IPS-18a (cell line): ENCODE measurements around the gene CHORDC1.

Source experiments
- H3K27ac ChIP-seq: one replicate; pipeline ENCODE4 v1.5.1; 2013; ENCODE audit warnings: low read length
- H3K27me3 ChIP-seq: one replicate; pipeline ENCODE4 v1.6.1; 2013; ENCODE audit warnings: mild to moderate bottlenecking, low read length; ENCODE audit not compliant: control insufficient read depth, insufficient read depth
- H3K36me3 ChIP-seq: one replicate; pipeline ENCODE4 v1.6.1; 2013; ENCODE audit warnings: low read depth, low read length; ENCODE audit not compliant: control insufficient read depth
- H3K4me1 ChIP-seq: one replicate; pipeline ENCODE4 v1.6.1; 2013; ENCODE audit warnings: low read depth, low read length; ENCODE audit not compliant: control insufficient read depth
- H3K4me3 ChIP-seq: one replicate; pipeline ENCODE4 v1.5.1; 2013; ENCODE audit warnings: low read length
- H3K9ac ChIP-seq: one replicate; pipeline ENCODE4 v1.6.1; 2013; ENCODE audit warnings: mild to moderate bottlenecking, low read length, moderate library complexity
- H3K9me3 ChIP-seq: one replicate; pipeline ENCODE4 v1.6.1; 2013; ENCODE audit warnings: low read depth, low read length; ENCODE audit not compliant: control insufficient read depth

Gene CHORDC1

DNA sequence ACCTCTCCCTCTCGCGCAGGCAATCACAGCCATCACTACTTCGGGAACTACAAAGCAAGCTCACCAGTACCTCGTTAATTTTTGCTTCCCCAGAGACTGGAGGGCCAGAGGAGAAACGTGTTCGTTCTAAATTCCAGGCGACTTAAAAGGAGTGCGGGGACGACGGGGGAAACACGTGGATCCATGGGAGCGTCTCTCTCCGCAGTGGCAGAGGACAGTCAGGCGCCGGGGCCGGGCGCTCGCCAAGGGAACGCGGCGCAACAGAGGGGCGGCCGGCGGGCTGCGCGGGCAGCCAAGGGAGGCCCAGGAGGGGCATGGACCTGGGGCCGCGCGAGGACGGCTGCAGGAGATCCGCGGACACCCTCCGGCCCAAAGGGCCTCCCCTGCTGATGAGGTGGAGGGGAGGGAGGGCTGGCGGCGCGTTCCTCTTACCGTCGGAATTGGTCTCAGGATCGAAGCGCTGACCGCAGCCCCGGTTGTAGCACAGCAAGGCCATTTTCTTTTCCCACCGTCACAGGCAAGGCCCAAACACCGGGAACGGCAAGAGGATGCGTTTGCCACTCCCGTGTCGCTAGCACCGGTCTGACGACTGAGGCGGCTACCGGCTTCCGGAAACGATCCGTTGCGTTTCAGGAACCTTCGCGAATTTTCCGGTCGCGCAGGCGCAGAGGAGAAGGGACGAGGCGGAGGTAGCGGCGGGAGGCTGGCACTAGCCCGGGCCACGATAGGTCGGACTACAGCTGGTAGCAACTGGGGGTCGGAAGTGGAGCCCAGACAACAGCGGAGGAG is at the start of gene CHORDC1:
TSS of gene CHORDC1 (minus strand) at position 591 of the 789 bp plus-strand sequence. CDS start at position 496, 95 bp downstream.
- peaks cover 17% of the 10 kb centered on the region for H3K4me1 ChIP-seq
- H3K27ac ChIP-seq, result peak within 1 kb of the TSS; percentile 65
- H3K9ac ChIP-seq, result peak within 1 kb of the TSS; percentile 90
- no peaks in the 10 kb centered on the region for H3K27me3 ChIP-seq
- no peaks in the 10 kb centered on the region for H3K36me3 ChIP-seq
- H3K9me3 ChIP-seq, result no peaks in the 10 kb centered on the region
- H3K4me3 ChIP-seq, result peak within 1 kb of the TSS; percentile 95

DNA sequence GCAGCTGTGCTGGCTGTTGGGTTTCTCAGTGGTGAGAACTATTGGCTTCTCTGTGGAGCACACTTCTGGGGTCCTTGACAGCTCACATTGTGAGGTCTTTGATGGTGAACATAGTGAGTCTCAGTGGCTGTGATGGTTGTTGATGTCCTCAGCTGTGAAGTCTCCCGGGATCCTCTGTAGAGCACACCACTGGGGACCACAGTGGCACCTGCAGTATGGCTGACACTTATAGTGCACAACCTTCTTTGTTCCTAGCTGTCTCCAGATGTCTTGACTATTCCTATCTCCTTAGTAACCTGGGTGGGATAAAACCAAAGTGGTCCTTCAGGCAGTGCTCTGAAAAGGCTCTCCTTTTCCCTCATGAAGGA is 34.3 kb upstream of the CHORDC1 start:
- Histone ChIP-seq H3K9ac (no peak overlapping the region), H3K9me3 (no peaks in the 10 kb centered on the region), H3K27me3 (no peaks in the 10 kb centered on the region)

DNA sequence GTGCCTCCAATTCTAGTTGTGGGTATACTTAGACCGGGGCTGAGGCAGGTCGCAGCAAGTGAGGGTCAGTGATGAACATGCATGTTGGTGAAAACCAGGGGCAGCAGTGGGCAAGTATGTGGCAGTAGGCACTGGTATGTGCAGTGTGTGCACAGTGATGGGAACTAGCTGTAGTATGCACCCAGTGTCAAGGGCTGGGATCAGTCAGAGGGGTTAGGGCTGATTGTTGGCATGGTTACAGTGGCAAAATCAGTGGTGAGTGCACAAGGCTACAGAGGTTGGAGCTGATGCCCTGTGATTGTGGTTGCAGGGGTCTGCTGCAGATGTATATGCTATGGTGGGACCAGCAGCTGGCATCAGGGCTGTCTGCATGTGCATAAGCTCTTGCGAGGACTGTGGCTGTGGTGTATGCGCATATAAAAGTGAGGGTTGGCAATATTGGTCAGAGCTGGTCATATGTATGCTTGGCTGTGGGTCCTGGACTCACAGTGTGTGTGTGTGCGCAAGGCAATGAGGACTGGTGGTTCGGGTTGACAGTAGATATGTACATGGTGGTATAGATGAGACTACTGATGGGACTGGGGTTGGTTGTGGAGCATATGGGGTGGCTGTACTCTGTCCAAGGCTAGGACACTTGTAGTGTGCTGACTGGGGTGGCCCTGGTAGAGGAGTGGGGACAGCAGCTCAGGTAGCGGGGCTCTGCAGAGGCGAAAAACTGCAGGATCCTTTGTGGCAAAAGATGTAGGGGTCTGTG is 33.7 kb upstream of the CHORDC1 start:
- H3K27ac ChIP-seq, result no peak overlapping the region
- H3K9ac ChIP-seq, result no peak overlapping the region
- no peaks in the 10 kb centered on the region for H3K9me3 ChIP-seq
- no peaks in the 10 kb centered on the region for H3K27me3 ChIP-seq
- H3K4me1 ChIP-seq, result no peaks in the 10 kb centered on the region
- H3K4me3 ChIP-seq, result no peak overlapping the region
- H3K36me3 ChIP-seq, result no peaks in the 10 kb centered on the region

More for the DNA sequence above, 34.3 kb upstream of the CHORDC1 start:
- H3K27ac ChIP-seq, result no peak overlapping the region
- no peaks in the 10 kb centered on the region for H3K4me1 ChIP-seq
- no peaks in the 10 kb centered on the region for H3K36me3 ChIP-seq
- no peak overlapping the region for H3K4me3 ChIP-seq

DNA sequence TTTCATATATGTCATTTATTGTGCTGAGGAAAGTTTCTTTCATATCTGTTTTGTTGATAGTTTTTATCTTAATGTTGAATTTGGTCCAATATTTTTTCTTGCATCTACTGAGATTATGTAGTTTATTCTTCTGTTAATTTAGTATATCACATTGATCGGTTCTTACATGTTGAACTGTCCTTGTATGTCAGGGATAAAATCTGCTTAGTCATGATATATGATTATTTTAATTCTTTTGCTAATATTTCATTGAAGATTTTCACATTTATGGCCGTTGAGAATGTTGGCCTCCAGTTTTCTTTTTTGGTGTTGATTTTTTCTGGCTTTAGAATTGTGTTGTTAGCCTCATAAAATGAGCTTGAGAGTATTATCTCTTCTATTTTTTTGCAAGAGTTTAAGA is 31.2 kb upstream of the CHORDC1 start:
- Histone ChIP-seq H3K27me3 (no peaks in the 10 kb centered on the region), H3K4me3 (no peak overlapping the region), H3K27ac (no peak overlapping the region), H3K9me3 (no peaks in the 10 kb centered on the region), H3K9ac (no peak overlapping the region), H3K36me3 (no peaks in the 10 kb centered on the region), H3K4me1 (no peaks in the 10 kb centered on the region)

DNA sequence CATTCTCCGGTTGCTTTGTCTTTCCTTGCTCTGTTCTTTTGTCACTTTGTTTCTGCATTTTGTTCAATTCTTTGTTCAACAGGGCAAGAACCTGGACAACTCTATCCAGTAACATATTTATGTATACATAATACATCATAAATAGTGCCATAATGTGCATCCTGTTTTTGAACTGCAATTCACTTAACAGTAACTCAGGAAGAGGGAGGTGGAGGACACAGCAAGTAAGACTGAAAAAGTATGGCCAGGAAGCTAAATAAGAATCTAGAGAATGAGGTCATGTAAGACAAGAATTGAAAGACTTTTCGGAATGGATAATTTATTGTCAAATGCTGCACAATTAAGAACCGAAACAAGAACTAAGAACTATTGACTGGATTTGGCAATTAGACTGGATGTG is 29.2 kb upstream of the CHORDC1 start:
- H3K36me3 ChIP-seq, result no peaks in the 10 kb centered on the region
- no peak overlapping the region for H3K9ac ChIP-seq
- H3K4me3 ChIP-seq, result no peak overlapping the region
- no peak overlapping the region for H3K27ac ChIP-seq
- H3K27me3 ChIP-seq, result no peaks in the 10 kb centered on the region
- no peaks in the 10 kb centered on the region for H3K4me1 ChIP-seq
- no peaks in the 10 kb centered on the region for H3K9me3 ChIP-seq

DNA sequence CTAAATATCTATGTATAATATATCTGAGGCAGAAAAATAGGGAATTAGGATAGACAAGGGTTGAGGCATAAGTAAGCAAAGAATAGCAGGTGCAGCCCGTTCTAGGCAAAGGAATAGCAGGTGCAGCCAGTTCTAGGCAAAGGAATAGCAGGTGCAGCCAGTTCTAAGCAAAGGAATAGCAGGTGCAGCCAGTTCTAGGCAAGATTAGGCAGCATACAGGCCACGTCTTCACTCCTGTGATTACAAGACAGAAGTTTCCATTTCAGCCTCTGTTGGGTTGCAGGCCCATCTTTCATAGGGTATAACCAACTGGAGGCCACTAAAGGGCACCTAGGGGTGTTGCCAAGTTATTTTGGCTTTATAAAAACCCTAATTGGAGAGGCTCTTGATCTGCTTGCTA is 28.8 kb upstream of the CHORDC1 start:
- no peaks in the 10 kb centered on the region for H3K27me3 ChIP-seq
- no peaks in the 10 kb centered on the region for H3K4me1 ChIP-seq

DNA sequence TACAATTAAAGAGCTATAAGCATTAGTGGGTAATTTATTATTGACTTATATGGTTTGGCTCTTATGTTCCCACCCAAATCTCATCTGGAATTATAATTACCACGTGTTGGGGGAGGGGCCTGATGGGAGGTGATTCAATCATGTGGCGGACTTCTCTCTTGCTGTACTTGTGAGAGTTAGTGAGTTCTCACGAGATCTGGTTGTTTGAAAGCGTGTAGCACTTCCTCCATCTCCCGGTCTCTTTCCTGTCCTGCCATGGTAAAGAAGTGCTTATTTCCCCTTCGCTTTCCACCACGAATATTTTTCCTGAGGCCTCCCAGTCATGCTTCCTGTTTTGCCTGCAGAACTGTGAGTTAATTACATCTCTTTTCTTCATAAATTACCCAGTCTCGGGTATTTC is 28.1 kb upstream of the CHORDC1 start:
- Histone ChIP-seq H3K9me3 (no peaks in the 10 kb centered on the region), H3K27ac (no peak overlapping the region), H3K4me1 (no peaks in the 10 kb centered on the region), H3K9ac (no peak overlapping the region), H3K36me3 (no peaks in the 10 kb centered on the region), H3K4me3 (no peak overlapping the region), H3K27me3 (no peaks in the 10 kb centered on the region)

More for the DNA sequence above, 28.8 kb upstream of the CHORDC1 start:
- H3K9me3 ChIP-seq, result no peaks in the 10 kb centered on the region
- H3K4me3 ChIP-seq, result no peak overlapping the region
- no peaks in the 10 kb centered on the region for H3K36me3 ChIP-seq
- H3K9ac ChIP-seq, result no peak overlapping the region
- H3K27ac ChIP-seq, result no peak overlapping the region

DNA sequence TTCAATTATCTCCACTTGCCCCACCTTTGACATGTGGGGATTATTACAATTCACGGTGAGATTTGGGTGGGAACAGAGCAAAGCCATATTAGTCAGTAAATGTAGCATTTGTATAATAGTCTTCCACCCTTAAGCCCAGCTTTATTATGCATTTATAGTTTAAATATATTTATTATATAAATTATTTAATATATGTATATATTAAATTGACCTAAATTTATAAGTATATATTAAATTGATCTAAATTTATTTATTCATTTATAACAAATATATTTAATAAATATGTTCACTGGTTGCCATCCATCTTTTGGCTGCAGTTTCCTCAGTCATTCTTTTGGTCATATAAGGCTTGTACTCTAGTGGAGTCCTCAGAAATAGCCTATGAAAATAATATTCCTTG is 23.6 kb upstream of the CHORDC1 start:
- no peak overlapping the region for H3K4me3 ChIP-seq
- H3K4me1 ChIP-seq, result peaks cover 23% of the 10 kb centered on the region
- H3K36me3 ChIP-seq, result no peaks in the 10 kb centered on the region
- no peaks in the 10 kb centered on the region for H3K9me3 ChIP-seq
- H3K9ac ChIP-seq, result no peak overlapping the region
- no peak overlapping the region for H3K27ac ChIP-seq
- H3K27me3 ChIP-seq, result no peaks in the 10 kb centered on the region

DNA sequence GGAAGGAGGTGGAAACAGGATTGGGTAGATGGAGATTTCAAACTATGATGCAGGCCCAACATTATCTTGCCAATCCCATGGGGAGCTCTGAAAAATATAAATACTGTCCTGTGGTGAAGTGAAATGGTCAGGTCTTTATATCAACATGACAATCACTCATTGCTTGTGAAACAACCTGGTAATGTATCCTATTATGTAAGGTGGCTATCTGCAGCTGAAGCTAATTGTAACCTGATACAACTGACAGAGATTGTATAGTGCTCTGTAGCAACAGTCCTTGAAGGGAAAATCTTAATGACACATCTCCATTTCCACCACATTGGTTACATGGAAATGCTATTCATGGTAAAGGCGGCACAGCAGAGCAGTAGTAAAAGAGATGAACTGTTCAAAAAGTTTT is 20.7 kb upstream of the CHORDC1 start:
- no peak overlapping the region for H3K27ac ChIP-seq
- no peaks in the 10 kb centered on the region for H3K27me3 ChIP-seq
- no peak overlapping the region for H3K9ac ChIP-seq
- H3K36me3 ChIP-seq, result no peaks in the 10 kb centered on the region
- H3K4me3 ChIP-seq, result peak overlapping the region; percentile 3
- H3K4me1 ChIP-seq, result peaks cover 23% of the 10 kb centered on the region
- H3K9me3 ChIP-seq, result no peaks in the 10 kb centered on the region

DNA sequence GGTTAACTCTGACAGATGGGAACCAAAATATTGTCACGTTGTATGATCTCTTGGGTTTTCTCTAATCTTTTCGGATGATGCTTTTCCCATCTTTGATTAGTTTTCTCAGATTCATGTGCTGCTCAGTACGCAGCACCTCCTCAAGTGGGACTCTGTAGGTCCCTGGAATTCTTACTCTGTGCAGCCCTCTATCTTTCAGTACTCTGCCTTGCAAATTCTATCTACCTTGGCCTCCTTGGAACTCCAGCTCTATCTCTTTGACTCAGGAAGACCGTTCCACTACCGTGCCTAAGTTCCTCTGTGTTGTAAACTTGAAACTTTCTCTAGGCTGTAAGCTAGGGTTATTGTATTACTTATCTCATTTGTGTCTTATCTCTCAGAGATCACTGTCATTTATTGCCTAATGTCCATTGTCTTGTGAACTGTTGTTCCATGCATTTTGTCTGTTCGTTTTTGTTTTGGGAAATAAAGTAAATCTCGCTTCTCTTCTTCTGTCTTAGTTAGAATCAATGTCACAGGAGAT is 20.1 kb upstream of the CHORDC1 start:
- no peaks in the 10 kb centered on the region for H3K36me3 ChIP-seq
- no peaks in the 10 kb centered on the region for H3K27me3 ChIP-seq
- H3K9me3 ChIP-seq, result no peaks in the 10 kb centered on the region
- H3K4me3 ChIP-seq, result peak overlapping the region; percentile 4
- no peak overlapping the region for H3K9ac ChIP-seq
- no peak overlapping the region for H3K27ac ChIP-seq
- peaks cover 23% of the 10 kb centered on the region for H3K4me1 ChIP-seq

DNA sequence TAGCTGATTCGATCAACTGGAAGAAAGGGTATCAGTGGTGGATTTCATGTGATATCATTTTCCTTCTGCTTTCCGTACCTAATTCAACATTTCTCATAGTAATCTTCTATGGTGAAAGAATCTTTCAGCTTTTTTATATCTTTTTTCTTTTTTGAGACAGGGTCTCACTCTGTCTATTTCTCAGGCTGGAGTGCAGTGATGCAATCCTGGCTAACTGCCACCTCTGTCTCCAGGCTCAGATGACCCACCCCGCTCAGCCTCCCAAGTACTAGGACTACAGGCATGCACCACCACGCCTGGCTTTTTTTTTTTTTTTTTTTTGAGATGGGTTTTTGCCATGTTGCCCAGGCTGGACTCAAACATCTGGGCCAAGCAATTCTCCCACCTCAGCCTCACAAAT is 18.6 kb upstream of the CHORDC1 start:
- peaks cover 27% of the 10 kb centered on the region for H3K4me1 ChIP-seq
- no peaks in the 10 kb centered on the region for H3K27me3 ChIP-seq
- no peak overlapping the region for H3K9ac ChIP-seq
- H3K27ac ChIP-seq, result no peak overlapping the region
- H3K36me3 ChIP-seq, result no peaks in the 10 kb centered on the region
- no peaks in the 10 kb centered on the region for H3K9me3 ChIP-seq
- H3K4me3 ChIP-seq, result no peak overlapping the region
